HL-60 (cell line): ENCODE data around the gene GABBR2.

Source experiments
- POLR2AphosphoS5 ChIP-seq: IDR thresholded peaks from 2 replicates; pipeline ENCODE4 v1.6.1; 2012; ENCODE audit warnings: low read depth
- TF ChIP-seq, protein P1 (sequence below): IDR thresholded peaks from one replicate; pipeline ENCODE4 v1.5.1; 2011; ENCODE audit warnings: low read length, control low read depth, inconsistent platforms; ENCODE audit not compliant: insufficient read depth

GRCh38 chr9:98602839-98603500 is 105.8 kb downstream of the GABBR2 start:
- TF ChIP-seq, protein P1, sequence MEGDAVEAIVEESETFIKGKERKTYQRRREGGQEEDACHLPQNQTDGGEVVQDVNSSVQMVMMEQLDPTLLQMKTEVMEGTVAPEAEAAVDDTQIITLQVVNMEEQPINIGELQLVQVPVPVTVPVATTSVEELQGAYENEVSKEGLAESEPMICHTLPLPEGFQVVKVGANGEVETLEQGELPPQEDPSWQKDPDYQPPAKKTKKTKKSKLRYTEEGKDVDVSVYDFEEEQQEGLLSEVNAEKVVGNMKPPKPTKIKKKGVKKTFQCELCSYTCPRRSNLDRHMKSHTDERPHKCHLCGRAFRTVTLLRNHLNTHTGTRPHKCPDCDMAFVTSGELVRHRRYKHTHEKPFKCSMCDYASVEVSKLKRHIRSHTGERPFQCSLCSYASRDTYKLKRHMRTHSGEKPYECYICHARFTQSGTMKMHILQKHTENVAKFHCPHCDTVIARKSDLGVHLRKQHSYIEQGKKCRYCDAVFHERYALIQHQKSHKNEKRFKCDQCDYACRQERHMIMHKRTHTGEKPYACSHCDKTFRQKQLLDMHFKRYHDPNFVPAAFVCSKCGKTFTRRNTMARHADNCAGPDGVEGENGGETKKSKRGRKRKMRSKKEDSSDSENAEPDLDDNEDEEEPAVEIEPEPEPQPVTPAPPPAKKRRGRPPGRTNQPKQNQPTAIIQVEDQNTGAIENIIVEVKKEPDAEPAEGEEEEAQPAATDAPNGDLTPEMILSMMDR, result no peak
- TF ChIP-seq POLR2AphosphoS5, result no peak
